ENCODE results near the gene PISD. TPM values are rescaled to one million over a fixed set of nuclear protein-coding genes. Genes with fewer than 3 reads are reported as not detected.

Gene PISD
- total and polyA plus RNA-seq, 9 of the 15 experiments (the other 6 are each of a cell fraction or from before 2014, with no cell fraction given) = 24.5 to 65.9 (median 36.6) TPM

GRCh38 chr22:31588970-31589675, 72.9 kb downstream of the PISD start:
- no TSS peak for BruUV-seq (replicated peaks)
- TF ChIP-seq KDM5B (IDR thresholded peaks at IDR 0.05; ENCODE audit: insufficient replicate concordance, low read depth, low read length) (no peak), DLX4 (CRISPR knock-in tag; IDR thresholded peaks at IDR 0.05) (no peak), SIX5 (IDR thresholded peaks at IDR 0.05; ENCODE audit: borderline replicate concordance in 1 of 2, insufficient read depth in 1 of 2, low read depth in 1 of 2, low read length in 2 of 2) (no peak), HMGN3 (IDR thresholded peaks at IDR 0.05; ENCODE audit: borderline replicate concordance, extremely low read depth, insufficient read length, low read depth, low read length) (no peak), PBX2 (CRISPR knock-in tag; IDR thresholded peaks at IDR 0.05; ENCODE audit: low read depth) (no peak), PBX2 (tag; conservative IDR thresholded peaks at IDR 0.05; ENCODE audit: low read depth) (no peak), HDAC8 (tag; IDR thresholded peaks at IDR 0.05) (no peak), RBM25 (IDR thresholded peaks at IDR 0.05; ENCODE audit: low read depth, low read length, severe bottlenecking) (no peak), ZNF408 (CRISPR knock-in tag; IDR thresholded peaks at IDR 0.05; ENCODE audit: low read depth) (no peak), PRPF4 (IDR thresholded peaks at IDR 0.05; ENCODE audit: insufficient read depth, low read depth, low read length, poor library complexity, severe bottlenecking) (no peak), CUX1 (CRISPR knock-in tag; IDR thresholded peaks at IDR 0.05) (no peak), FOXJ3 (CRISPR knock-in tag; IDR thresholded peaks at IDR 0.05) (no peak)

More at GRCh38 chr22:31588970-31589675, 72.9 kb downstream of the PISD start:
- DNase-seq (ENCODE audit: extremely low read depth in 1 of 4, low spot score in 3 of 4) (no peak), FAIRE-seq (no peak), ATAC-seq (no peak)
- H3K9me3 ChIP-seq (replicated peaks; ENCODE audit: control insufficient read depth, insufficient read depth, low read depth, low read length) = peaks cover 6% of the 10 kb centered on the region
- no peak overlapping the region; the same call in 2 of the 3 replicates for H3K27ac ChIP-seq (ENCODE audit: extremely low read depth, low read depth, low read length)
- H3K4me1 ChIP-seq (replicated peaks in 1 of 2; ENCODE audit: control insufficient read depth in 2 of 2, insufficient read depth in 2 of 2, low read length in 2 of 2) = peaks cover 4 to 25% of the 10 kb centered on the region in 2 experiments; a peak in 4 of 5 replicates
- no peak overlapping the region for H3K4me3 ChIP-seq
- ChIA-PET CTCF (ENCODE audit: low intra/inter-chr PET ratio) (interaction anchor here (0.5 kb wide), 1 partner anchor 29 kb away, joined by 5 read pairs; no protein-coding TSS in a partner anchor), POLR2A (no interaction called here)
- no peak overlapping the region for H3K9ac ChIP-seq (ENCODE audit: insufficient read depth in 1 of 2, low read depth in 2 of 2, low read length in 2 of 2)
- no peaks in the 10 kb centered on the region for H3K27me3 ChIP-seq (ENCODE audit: control insufficient read depth in 2 of 2, insufficient read depth in 2 of 2, low read length in 2 of 2)
- peaks cover 16% of the 10 kb centered on the region; the same call in 2 of the 3 replicates for H3K36me3 ChIP-seq (ENCODE audit: control insufficient read depth, insufficient read depth, low read length)
- H3K4me2 ChIP-seq (ENCODE audit: insufficient read depth, low read length) = no peak overlapping the region
- in situ Hi-C loops (cut with MboI) (no loop called here), intact Hi-C loops (cut with micrococcal nuclease) (no loop called here)
- no peaks in the 10 kb centered on the region for H4K20me1 ChIP-seq (replicated peaks; ENCODE audit: control insufficient read depth, insufficient read depth, low read length)
- WGBS (ENCODE audit: insufficient coverage, low coverage, missing lambda C conversion rate) = 96% methylated on average over 5 of the region's 6 CpGs
- no peaks in the 10 kb centered on the region for H3K9me1 ChIP-seq (ENCODE audit: control insufficient read depth, insufficient read depth, low read length)
- no peaks in the 10 kb centered on the region for H3K79me2 ChIP-seq (ENCODE audit: control insufficient read depth, insufficient read depth, low read length)
- H2AFZ ChIP-seq (ENCODE audit: low read depth, low read length) = no peak overlapping the region
